Activated CD4-positive, alpha-beta T cell treated with anti-CD3 and anti-CD28 coated beads for 4 hours (primary cell): ENCODE results near the gene ALCAM.

Experiments
- DNase-seq, 2 donors: peaks; one replicate each; pipeline ENCODE4 v3.0.0-alpha.2; 2020

The ALCAM gene

GRCh38 chr3:105366326-105367062, at the start of gene ALCAM:
TSS of gene ALCAM (plus strand) at chr3:105366909.
- peak; percentile 70 to 79 for DNase-seq

GRCh38 chr3:105317841-105318240, 48.9 kb upstream of the ALCAM start:
- no peak for DNase-seq

GRCh38 chr3:105322570-105323273, 44.0 kb upstream of the ALCAM start:
- DNase-seq, result no peak

- DNase-seq, result no peak
Observed at GRCh38 chr3:105323274-105323599, 43.5 kb upstream of the ALCAM start.

- DNase-seq, result no peak
Observed at GRCh38 chr3:105324951-105325350, 41.8 kb upstream of the ALCAM start.

GRCh38 chr3:105327662-105328337, 38.9 kb upstream of the ALCAM start:
- DNase-seq, result no peak

GRCh38 chr3:105328338-105328730, 38.4 kb upstream of the ALCAM start:
- DNase-seq, result no peak

- DNase-seq, result no peak
Observed at GRCh38 chr3:105332961-105333360, 33.7 kb upstream of the ALCAM start.

GRCh38 chr3:105334138-105334882, 32.4 kb upstream of the ALCAM start:
- DNase-seq, result no peak

GRCh38 chr3:105339946-105340345, 26.8 kb upstream of the ALCAM start:
- no peak for DNase-seq

- DNase-seq, result no peak
Observed at GRCh38 chr3:105343991-105344390, 22.7 kb upstream of the ALCAM start.

- DNase-seq, result no peak
Observed at GRCh38 chr3:105345156-105345555, 21.6 kb upstream of the ALCAM start.

GRCh38 chr3:105347625-105348302, 18.9 kb upstream of the ALCAM start:
- DNase-seq, result no peak

- no peak for DNase-seq
Observed at GRCh38 chr3:105348307-105348706, 18.4 kb upstream of the ALCAM start.

GRCh38 chr3:105349684-105350387, 16.9 kb upstream of the ALCAM start:
- DNase-seq, result no peak

- DNase-seq, result no peak
Observed at GRCh38 chr3:105351821-105352220, 14.9 kb upstream of the ALCAM start.

- no peak for DNase-seq
Observed at GRCh38 chr3:105352976-105353375, 13.7 kb upstream of the ALCAM start.

GRCh38 chr3:105353485-105354161, 13.1 kb upstream of the ALCAM start:
- DNase-seq, result no peak

- no peak for DNase-seq
Observed at GRCh38 chr3:105354429-105354828, 12.3 kb upstream of the ALCAM start.

- DNase-seq, result no peak
Observed at GRCh38 chr3:105355408-105356061, 11.2 kb upstream of the ALCAM start.

GRCh38 chr3:105356396-105356795, 10.3 kb upstream of the ALCAM start:
- no peak for DNase-seq
